HUDEP-2 (cell line): Measurements from ENCODE around the gene HTRA1.

ENCODE experiments used
- DNase-seq, 76 experiments: peaks; one replicate each; lab custom pipeline; 2025; ENCODE audit not compliant: unreplicated experiment in 76 of 76; lab: John Stamatoyannopoulos, UW

HTRA1 gene

DNA sequence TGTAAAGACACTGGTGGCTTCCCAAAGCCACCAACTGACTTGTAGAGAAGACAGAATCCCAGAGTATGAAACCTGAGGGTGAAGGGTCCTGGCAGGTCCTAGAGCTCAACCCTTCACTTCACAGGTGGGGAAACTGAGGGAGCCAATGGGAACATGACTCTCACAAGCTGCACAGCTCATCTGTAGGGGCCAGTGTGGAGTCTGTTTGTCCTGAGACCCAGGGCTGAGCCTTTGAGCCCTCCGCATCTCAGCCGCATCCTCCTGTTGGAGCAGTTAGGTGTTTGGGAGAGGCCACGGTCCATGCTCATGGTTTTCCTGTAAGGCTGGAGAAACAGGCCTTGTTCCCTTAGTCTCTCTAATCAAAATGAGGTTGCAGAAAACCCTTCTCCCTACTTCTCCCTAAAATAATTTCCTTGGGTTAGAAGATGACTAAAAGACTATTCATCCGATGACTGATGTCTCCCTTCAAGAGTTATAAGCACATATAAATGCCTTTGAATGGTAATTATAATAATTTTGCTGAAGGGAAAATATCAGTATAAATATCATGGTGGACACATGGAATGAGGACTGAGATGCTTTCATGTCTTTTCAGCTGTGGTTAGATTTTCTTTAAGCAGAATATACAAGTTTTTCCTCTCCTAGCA is 10.3 kb downstream of the HTRA1 start:
- no peak for DNase-seq

DNA sequence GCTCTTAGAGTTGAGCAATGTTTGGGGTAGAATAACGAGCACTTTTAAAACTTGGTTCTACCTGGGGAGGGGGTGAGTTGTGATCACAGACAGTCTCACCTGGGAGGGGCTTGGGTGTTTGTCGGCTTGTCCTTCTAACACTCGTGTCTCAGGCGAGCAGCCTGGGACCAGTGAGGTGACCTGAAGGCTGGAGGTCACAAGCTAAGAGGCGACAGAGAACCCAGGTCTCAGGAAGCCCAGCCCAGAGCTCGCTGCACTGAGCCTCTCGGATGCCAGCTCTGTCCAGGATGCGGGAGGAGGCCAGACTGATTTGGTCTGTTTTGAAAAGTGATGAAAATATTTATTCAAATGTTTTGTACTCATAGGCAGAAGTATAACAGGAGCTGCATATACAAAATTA is 11.8 kb downstream of the HTRA1 start:
- DNase-seq, result no peak

DNA sequence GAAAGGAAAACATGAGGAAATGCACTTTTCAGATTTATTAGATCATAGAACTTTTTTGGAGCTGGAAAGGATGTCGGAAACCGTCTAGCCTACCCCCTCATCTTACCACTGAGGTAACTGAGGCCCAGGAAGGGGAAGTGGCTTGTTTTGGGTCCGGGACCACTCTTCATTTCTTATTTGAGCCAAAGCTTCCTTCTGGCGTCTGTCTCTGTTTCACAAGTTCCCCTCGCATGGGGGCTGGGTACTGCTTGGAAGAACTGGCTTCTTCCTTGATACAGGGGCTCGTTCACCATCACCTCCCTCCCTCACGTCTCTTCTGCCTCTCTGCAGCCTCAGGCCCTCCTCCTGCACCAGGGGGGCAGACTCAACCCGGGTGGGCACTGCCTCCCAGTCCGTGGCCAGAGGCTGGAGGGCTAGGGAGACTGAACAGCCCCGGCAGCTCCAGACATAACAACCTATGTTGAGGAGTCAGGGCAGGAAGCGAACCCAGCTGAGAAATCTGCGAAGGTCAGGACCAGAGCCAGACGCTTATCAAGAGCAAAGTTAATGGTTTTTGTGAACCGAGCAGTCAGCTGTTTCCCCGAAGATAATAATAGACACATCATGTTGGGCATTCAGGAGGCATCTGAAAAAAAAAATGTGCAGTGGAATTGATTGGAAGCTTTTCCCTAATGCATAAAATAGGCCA is 12.9 kb downstream of the HTRA1 start:
- peak in 3 of 76 experiments; percentile 2 to 10 (median 2) for DNase-seq

DNA sequence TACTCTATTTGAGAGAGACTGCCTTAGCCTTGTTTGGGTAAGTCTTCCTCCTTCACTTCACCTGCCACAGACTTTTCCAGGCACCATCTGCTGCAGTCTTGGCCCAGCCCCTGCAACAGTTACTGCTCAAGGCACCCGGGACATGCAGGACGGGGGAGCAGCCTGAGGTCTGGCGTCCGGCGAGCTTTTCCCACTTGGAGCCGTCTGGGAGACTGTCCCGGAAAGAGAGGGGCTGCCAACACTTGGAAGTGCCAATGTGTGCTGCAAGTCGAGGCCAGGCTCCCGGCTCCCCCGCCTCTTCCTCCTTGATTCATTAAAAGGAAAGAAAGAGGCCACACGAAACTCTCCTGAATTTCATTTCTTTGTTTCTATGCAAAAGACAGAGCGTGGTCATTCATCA is 13.7 kb downstream of the HTRA1 start:
- DNase-seq, result no peak

DNA sequence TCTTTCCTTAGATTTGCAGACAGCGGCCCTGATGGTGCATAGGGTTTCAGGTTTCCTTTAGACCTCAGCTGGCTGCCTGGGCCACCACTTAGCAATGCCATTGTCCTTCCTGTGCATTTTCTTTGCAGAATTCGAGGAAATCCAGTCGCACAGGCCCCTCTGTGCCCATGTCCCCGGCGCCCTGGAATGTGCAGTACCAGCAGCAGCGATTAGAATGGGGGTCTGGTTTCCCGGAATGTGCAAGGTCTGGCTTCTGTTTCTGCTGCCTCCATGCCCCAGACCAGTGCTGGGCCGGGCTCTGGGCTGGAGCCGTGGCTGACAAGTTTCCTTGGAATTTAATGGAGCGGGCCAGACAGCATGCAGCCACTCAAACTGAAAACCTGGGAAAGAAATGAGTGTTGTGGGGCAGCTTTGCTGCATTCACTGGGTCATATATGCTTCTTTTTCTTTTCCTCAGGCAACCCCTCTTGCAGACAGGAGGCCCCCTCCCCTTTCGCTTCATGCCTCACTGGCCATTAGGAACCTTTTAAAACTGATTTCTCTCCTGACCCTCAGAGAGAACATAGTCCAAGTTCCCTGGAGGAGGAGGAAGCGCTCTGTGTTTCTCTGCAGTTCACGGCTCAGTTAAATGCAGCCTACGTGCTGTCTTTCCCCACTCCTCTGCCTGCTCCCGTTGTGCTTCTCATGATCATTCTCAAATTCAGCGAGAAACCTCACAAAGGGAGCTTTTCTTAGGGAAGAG is 14.4 kb downstream of the HTRA1 start:
- DNase-seq, result no peak

DNA sequence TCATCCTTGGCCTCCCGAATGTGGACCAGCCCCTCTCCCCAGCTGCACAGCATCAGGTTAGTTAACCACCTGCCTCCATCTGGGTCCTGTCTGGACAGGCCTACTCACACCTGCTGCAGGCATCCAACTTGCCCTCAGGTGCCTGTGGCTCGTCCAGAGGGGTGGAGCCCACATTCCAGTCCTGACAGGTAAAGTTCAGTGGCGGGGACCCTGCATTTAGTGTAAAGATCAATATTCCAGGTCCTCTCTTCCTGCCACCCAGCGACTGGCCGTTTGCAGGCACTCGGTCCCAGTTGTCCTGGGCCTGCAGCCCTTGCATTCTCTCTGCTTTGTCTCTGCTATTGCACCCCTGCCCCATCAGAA is 15.0 kb downstream of the HTRA1 start:
- DNase-seq, result no peak

DNA sequence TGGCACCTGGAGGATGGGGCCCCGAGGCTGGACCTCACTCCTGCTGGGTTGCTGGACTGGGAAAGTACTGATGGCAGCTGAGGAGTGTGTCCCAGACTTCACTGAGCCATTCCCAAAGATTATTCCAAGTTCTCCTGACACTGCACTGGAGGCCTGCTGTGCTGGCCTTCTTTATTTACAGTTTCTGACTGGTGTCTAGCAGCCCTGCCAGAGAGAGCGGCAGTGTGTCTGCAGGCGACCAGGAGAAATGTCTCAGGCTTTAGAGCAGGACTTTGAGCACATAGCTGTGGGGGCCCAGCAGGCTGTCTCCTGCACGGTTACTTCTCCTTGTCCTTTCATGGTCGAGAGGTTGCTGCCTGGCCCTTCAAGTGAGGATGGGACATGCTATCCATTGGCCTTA is 16.1 kb downstream of the HTRA1 start:
- DNase-seq, result no peak

DNA sequence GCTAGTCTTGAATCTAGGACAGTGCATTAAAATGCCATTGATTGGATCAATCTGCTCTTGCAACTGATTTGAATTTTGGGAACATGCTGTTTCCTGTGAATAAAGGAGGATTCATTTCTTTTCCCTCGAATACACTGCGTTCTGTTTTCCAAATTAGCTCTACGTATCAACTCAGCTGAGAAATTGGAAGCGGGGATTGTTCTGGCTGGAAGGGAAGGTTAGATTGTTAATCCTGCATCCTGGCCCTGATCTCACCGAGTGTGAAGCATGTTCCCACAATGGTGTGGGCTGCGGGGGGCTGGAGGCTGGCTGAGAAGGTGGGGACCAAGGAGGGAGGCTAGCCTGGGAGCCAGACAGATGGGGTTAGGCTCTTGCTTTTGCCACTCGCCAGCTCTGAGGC is 17.6 kb downstream of the HTRA1 start:
- no peak for DNase-seq

DNA sequence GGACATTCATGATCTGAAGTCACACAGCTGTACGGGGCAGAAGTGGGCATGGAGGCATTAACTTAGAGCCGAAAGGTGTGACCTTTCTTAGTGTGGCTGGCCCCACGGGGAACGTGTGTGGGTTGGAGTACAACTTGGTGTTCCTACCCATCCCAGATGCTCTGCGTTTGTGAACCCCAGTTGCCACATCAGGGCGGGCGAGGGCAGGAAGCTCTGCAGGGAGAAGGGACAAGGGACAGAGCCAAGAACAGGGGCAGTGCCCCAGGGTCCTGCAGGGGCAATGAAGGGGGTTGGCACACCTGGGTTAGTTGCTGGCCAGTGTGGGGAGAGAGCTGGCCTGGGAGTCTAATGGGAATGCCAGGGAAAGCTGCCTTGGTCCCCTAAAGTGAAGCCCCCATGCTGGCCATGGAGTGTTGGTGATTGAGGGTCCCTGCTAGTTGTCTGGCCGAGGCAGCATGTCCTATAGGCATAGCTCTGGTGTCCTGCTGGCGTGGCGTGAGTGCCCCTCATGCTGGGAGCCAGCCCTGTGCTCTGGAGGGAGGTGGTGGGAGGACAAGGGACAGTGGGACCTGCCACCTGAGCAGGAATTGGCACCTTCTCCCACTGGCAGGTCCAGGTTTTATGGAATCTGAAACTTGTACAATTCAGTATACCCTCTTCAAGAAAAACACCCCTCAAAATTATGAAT is 18.9 kb downstream of the HTRA1 start:
- DNase-seq, result no peak

DNA sequence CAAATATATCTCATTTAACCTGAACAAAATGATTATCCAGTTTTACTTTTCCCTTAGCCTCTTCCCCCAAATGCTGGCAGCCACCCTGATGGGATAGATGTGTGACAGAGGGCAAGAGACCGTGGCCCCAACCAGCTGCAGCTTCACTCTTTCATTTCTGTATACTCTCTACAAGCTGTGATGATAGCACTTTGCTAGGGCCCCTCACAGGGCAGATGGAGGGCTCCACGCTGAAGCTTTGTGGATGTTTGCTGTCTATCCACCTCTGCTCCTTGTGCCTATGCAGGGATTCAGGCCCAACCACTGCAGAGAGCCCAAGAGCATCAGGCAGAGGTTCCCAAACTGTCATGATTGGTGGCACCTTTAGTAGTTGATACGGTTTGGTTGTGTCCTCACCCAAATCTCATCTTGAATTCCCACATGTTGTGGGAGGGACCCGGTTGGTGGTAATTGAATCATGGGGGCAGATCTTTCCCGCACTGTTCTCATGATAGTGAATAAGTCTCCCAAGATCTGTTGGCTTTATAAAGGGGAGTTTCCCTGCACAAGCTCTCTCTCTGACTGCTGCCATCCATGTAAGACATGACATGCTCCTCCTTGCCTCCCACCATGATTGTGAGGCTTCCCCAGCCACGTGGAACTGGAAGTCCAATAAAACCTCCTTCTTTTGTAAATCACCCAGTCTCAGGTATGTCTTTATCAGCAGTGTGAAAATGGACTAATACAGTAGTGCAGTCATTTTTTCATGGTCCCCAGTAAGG is 20.1 kb downstream of the HTRA1 start:
- no peak for DNase-seq

DNA sequence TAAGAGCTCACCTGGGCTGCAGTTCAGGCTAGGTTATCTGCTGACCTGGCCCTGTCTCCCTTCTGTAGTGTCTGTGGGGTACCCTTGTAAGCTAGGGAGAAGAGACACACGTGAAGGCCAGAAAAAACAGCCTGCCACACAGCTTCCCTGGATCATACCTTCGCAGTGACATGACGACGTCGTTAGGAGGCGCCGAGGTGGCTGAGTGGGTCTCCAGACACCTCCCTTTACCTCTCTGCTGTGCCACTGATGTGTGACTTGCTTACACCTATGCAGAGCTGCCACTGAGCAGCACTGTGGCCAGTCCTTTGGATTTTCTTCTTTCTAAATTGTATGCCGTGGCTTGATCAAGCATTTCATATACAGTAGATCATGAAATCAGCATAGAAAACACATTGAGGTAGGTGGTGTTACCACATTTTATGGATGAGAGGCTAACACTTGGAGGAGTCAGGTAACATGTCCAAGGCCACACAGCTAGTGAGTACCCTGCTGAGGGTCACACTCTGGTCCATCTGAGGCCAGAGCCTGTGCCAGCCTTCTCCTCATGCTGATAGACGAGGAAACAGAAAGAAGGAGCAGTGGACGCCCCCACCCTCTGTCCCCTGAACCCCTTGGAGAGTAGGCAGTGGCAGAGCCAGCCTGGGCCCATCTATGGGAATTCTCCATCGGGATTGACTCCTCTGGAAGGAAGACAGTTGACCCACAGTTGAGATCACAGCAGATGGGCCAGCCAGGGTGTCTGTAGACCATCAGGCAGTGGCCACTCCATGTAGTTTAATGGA is 23.1 kb downstream of the HTRA1 start:
- DNase-seq, result no peak

DNA sequence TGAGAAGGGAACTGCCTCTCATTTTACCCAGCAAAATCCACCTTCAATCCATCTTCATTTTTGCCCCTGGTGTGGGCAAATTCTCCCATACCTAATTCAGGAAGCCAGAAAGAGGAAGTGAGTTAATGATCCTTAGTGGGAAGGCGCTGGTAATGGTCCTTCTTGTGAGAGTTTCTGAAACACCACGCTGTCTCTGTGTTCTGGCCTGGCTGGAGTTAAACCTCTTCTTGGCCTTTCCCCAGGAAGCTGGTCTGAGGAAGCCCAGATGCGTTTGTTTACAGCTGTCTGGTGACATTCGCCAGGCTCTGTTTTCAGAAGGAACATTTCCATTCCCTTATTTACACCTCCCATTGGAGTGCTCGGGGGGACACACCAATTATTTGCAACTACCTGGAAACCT is 24.3 kb downstream of the HTRA1 start:
- no peak for DNase-seq

DNA sequence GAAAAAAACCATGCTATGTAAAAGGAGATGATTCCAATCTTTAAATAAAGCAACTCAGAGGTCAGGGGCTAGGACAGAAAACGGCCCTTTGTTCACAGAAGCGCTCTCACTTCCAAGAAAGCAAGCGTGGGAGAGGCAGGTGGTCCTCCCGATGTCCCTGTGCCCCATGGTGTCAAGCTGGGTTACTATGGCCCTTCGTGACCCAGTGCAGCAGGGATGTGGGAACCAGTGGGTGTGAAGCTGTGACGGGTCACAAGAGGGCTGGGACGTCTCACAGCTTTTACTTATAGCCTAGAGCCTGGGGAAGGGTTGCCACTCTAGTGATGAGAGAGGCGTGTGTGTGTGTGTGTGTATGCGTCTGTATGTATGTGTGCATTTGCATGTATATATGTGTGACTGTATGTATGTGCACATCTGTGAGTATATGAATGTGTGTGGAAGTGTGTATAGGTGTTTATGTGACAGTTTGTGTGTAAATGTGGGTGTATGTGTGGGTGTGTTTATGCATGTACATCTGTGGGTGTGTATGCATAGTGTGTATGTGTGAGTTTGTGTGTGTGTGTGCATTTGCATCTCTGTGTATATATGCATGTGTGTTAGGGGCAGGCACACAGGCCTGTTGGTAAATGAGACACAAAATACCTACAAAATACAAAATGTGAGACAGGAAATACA is 25.2 kb downstream of the HTRA1 start:
- no peak for DNase-seq

DNA sequence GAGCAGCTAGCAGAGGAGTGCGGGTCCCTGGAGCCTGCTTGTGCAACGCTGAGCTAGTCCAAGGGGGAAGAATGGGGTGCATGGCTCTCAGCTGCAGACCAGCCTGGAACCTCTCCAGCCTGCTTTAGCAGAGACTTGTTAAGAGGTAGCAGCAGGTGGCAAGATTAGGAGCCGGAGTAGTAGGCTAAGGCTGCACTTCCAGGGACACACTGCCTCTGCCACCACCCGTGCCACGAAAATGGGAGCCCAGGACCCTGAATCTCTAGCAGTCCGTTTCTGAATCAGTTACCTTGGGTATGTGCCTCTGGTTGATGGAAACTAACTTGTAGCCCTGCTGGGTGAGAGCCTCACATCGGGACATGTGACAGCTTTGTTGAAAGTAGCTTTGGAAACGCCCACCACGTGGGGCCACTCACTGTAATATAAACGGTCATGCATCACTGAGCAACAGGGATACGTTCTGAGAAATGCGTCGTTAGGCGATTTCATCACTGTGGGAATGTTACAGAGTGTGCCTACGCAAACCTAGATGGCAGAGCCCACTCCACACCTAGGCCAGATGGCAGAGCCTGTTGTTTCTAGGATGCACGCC is 25.9 kb downstream of the HTRA1 start:
- DNase-seq, result no peak

DNA sequence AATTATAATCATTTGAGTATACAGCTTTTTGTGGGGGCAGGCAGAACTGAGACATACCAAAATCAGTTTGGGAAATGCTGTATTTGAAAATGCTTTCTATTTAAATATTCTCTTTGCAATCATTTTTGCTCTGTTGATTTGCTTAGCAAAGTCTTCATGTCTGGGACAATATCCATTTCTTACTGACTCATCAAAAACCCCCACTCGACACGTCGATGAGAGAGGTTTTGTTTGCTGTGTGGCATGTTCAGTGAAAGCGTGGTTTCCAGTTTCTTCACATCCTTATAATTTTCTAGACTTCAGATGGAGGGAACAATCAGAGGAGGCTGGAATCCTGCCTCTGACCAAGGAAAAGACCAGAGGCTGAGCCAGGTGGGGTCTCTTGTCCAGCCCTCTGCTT is 28.9 kb downstream of the HTRA1 start:
- DNase-seq, result no peak

DNA sequence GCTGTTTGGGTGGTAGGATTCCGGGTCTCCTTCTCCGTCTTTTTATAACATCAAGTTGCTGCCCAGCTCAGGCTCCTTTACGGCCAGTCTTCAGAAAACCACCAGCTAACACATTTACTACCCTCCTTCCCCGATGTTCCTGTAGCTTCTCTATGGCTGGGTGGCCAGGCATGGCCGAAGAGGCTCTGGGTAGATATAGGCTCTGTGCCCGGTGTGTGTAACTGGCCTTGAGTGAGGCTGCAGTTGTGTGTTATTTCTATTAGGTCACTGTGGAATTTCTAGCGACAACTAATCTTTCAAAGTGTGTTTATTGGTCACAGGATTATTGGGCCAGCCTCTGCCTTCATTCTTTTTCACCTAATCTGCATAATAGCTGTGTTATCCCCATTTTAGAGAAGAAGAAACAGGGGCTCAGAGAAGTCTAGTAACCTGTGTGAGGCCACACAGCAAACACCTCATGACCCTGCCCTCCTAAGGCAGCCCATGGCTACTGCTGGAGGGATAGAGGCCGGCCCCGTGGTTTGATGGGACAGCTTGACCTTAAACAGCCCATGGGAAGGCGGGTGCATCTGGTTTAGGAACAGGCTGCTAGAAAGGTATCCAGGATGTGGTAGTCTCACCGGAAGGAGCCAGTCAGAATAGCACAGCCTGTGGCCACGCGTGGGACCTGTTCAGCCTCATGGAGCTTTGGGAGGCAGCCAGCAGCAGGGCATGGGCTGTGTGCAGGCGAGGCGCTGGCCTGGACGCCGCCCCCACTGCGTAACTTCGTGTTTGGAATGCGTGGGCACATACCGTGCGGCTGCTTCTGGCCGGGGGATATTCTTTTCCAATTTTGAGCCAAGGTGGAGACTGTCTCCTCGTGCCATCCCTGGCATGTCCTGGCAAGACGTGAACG is 29.7 kb downstream of the HTRA1 start:
- peak in 1 of 76 experiments; percentile 4 for DNase-seq

DNA sequence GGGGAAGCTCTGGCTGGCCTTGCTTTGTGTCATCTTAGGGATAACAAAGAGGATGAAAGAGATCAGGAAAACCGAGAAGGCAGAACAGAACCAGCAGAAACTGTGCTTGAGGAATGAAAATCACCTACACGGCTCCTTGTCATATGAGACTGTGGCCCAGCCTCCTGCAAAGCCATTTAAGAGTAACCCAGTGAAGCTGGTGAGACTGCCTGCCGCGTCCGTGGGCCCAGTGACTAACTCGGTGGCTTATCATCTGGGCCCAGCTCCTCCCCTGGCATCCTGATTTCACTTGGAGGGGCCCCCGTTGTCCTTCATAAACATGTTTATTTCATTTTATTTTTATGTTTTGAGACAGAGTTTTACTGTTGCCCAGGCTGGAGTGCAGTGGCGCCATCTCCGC is 30.7 kb downstream of the HTRA1 start:
- DNase-seq, result no peak

DNA sequence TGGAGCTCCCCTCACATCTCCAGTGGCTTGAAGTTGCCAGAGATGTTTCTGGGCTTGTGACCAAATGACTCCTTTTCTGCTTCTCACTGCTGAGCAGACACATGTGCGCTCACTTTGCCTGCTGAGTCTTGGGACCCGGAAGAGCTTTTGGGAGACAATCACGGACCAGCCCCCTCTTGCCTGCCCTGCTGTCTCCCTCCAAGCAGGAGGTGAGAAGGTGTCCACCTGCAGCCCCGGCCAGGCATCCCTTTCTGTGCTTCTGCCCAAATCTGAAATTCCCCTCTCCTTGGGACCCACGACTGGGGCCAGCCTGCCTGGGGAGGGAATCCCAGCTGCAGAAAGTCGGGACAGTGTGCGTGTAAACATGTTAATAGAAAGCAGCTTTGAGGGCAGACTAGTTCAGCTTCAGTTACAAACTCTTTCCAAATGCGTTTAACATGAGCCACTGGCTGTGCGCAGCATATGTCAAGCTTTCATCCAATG is 31.7 kb downstream of the HTRA1 start:
- DNase-seq, result no peak
